HG02938 (cell line): ENCODE data around the gene LONP2.

Source experiments
- ATAC-seq: cut with Tn5 transposase; IDR thresholded peaks from one replicate; pipeline ENCODE4 v1.9.1; 2021; ENCODE audit warnings: mild to moderate bottlenecking, moderate library complexity; ENCODE audit not compliant: unreplicated experiment

The LONP2 gene

GRCh38 chr16:48244080-48244862, at the start of gene LONP2:
TSS of gene LONP2 (plus strand) at chr16:48244300. CDS start at chr16:48244389, 89 bp downstream.
- ATAC-seq = peak; percentile 92

GRCh38 chr16:48194828-48195556, 49.1 kb upstream of the LONP2 start:
- no peak for ATAC-seq

GRCh38 chr16:48197294-48197693, 46.8 kb upstream of the LONP2 start:
- no peak for ATAC-seq

GRCh38 chr16:48201515-48202201, 42.4 kb upstream of the LONP2 start:
- ATAC-seq = no peak

GRCh38 chr16:48203974-48204824, 39.9 kb upstream of the LONP2 start:
- ATAC-seq = no peak

GRCh38 chr16:48204825-48205151, 39.3 kb upstream of the LONP2 start:
- no peak for ATAC-seq

GRCh38 chr16:48206594-48207242, 37.4 kb upstream of the LONP2 start:
- no peak for ATAC-seq

- ATAC-seq = no peak
Observed at GRCh38 chr16:48210747-48211146, 33.4 kb upstream of the LONP2 start.

- ATAC-seq = no peak
Observed at GRCh38 chr16:48212033-48212432, 32.1 kb upstream of the LONP2 start.

GRCh38 chr16:48215738-48216137, 28.4 kb upstream of the LONP2 start:
- no peak for ATAC-seq

- no peak for ATAC-seq
Observed at GRCh38 chr16:48217708-48218107, 26.4 kb upstream of the LONP2 start.

- ATAC-seq = no peak
Observed at GRCh38 chr16:48218473-48218872, 25.6 kb upstream of the LONP2 start.

GRCh38 chr16:48220891-48221290, 23.2 kb upstream of the LONP2 start:
- no peak for ATAC-seq

GRCh38 chr16:48223490-48223889, 20.6 kb upstream of the LONP2 start:
- ATAC-seq = no peak

GRCh38 chr16:48225456-48225855, 18.6 kb upstream of the LONP2 start:
- ATAC-seq = no peak

- ATAC-seq = no peak
Observed at GRCh38 chr16:48231727-48232492, 12.2 kb upstream of the LONP2 start.

- no peak for ATAC-seq
Observed at GRCh38 chr16:48232493-48233040, 11.5 kb upstream of the LONP2 start.

GRCh38 chr16:48234630-48235029, 9.5 kb upstream of the LONP2 start:
- ATAC-seq = no peak

GRCh38 chr16:48235058-48235555, 9.0 kb upstream of the LONP2 start:
- no peak for ATAC-seq
